ENCODE data around the gene HSPB9. TPM values are rescaled to one million over a fixed set of nuclear protein-coding genes. Genes with fewer than 3 reads are reported as not detected.

HSPB9 gene
- total RNA-seq, 1 experiment from 2014 or later: 0.15 TPM

- WGBS (ENCODE audit: extremely low coverage, insufficient read length, low lambda C conversion rate): no CpG with 5 or more reads among the region's 17 CpGs
- DNase-seq: peak; percentile 79
These were observed 33.0 kb downstream of the HSPB9 start for GRCh38 chr17:42155614-42156045.

More at GRCh38 chr17:42155614-42156045, 33.0 kb downstream of the HSPB9 start:
- Histone ChIP-seq H3K27me3 (ENCODE audit: insufficient read depth, low read length) (no peaks in the 10 kb centered on the region), H2BK15ac (ENCODE audit: low read depth, low read length) (no peak overlapping the region), H2BK5ac (ENCODE audit: insufficient read length, low read length) (no peak overlapping the region), H3K79me1 (ENCODE audit: insufficient read depth, low read depth, low read length, poor library complexity, severe bottlenecking) (peaks cover 2% of the 10 kb centered on the region), H3K14ac (ENCODE audit: insufficient read depth, low read length) (peak overlapping the region; percentile 54; the same call in 1 of the 2 replicates), H3K9me3 (ENCODE audit: control insufficient read depth, low read depth, low read length) (no peaks in the 10 kb centered on the region), H3K23me2 (ENCODE audit: insufficient read length, low read depth, low read length, poor library complexity, severe bottlenecking) (peaks cover 15% of the 10 kb centered on the region), H2AFZ (ENCODE audit: low read length) (no peak overlapping the region), H2AK5ac (ENCODE audit: insufficient read length, low read length) (no peak overlapping the region), H4K20me1 (ENCODE audit: control insufficient read depth, insufficient read depth, insufficient read length) (no peaks in the 10 kb centered on the region), H3K18ac (ENCODE audit: insufficient read length, low read depth, low read length) (peak overlapping the region; percentile 56), H4K91ac (ENCODE audit: insufficient read length, low read depth, low read length) (no peak overlapping the region), H3K23ac (ENCODE audit: insufficient read length, low read depth, low read length) (no peak overlapping the region), H2BK120ac (ENCODE audit: low read depth, low read length, poor library complexity, severe bottlenecking) (no peak overlapping the region), H3K56ac (ENCODE audit: insufficient read length, low read depth, low read length) (no peak overlapping the region), H3K4ac (ENCODE audit: low read depth, low read length) (no peak overlapping the region; the same call in 1 of the 2 replicates), H2BK12ac (ENCODE audit: insufficient read length, low read depth, low read length) (no peak overlapping the region), H3K79me2 (ENCODE audit: insufficient read depth, low read length) (peaks cover 17% of the 10 kb centered on the region; the same call in 1 of the 2 replicates), H4K8ac (replicated peaks; ENCODE audit: insufficient read length, low read depth, low read length) (no peak overlapping the region), H3K4me1 (ENCODE audit: insufficient read depth, low read length) (no peaks in the 10 kb centered on the region; the same call in 1 of the 2 replicates), H3K27ac (ENCODE audit: insufficient read length, low read depth, low read length) (no peak overlapping the region), H2BK20ac (ENCODE audit: low read depth, low read length, poor library complexity, severe bottlenecking) (no peak overlapping the region), H3T11ph (ENCODE audit: low read length) (no peak overlapping the region), H4K5ac (ENCODE audit: insufficient read length, low read depth, low read length) (no peak overlapping the region), H3K9ac (ENCODE audit: extremely low read depth, insufficient read length, low read length) (peak overlapping the region; percentile 58), H3K4me2 (ENCODE audit: insufficient read depth, insufficient read length, low read length) (peak overlapping the region; percentile 86)
- Mint-ChIP-seq H3K27ac (peak overlapping the region in 2 of 3 experiments; percentile 19 to 91; a peak in 3 of 7 replicates), H3K4me1 (peaks cover 28 to 32% of the 10 kb centered on the region in 2 experiments), H3K36me3 (ENCODE audit: insufficient read depth in 1 of 3, low read depth in 3 of 3) (peaks cover 0 to 6% (median 0%) of the 10 kb centered on the region in 3 experiments; a peak in 2 of 7 replicates), H3K4me3 (peak overlapping the region; percentile 86 to 89), H3K27me3 (ENCODE audit: low read depth) (no peaks in the 10 kb centered on the region), H3K9me3 (no peaks in the 10 kb centered on the region)
- no peak for TF ChIP-seq CTCF (conservative IDR thresholded peaks at IDR 0.05)
